Vagina (tissue), 2 donors: ENCODE data around the gene LIFR. TPM values are rescaled to one million over a fixed set of nuclear protein-coding genes. Genes with fewer than 3 reads are reported as not detected.
"Not testable (repeated sequence)": the region's sequence is repeated elsewhere in the genome, so short reads cannot be mapped to it uniquely, and the experiment has no call there.

Experiments used
- DNase-seq, 2 donors: peaks; one replicate each; pipeline ENCODE4 v3.0.0-alpha.2; 2017; ENCODE audit errors: extremely low spot score in 2 of 2
- H3K27ac ChIP-seq: fragments of 200-600 bp; sonication (generic); one replicate; pipeline ENCODE4 v1.5.1; 2019
- H3K27me3 ChIP-seq: fragments of 200-600 bp; sonication (generic); one replicate; pipeline ENCODE4 v1.5.1; 2019
- H3K36me3 ChIP-seq, 2 donors: fragments of 200-600 bp; sonication (generic); one replicate each; pipeline ENCODE4 v1.5.1; 2017 to 2019
- H3K4me1 ChIP-seq: fragments of 200-600 bp; sonication (generic); one replicate; pipeline ENCODE4 v1.5.1; 2019
- H3K4me3 ChIP-seq, 2 donors: fragments of 200-600 bp; sonication (generic); 1 replicate in 1 of 2; 2 replicates in 1 of 2; pipeline ENCODE4 v1.5.1; 2016 to 2019
- H3K9me3 ChIP-seq: fragments of 200-600 bp; sonication (generic); one replicate; pipeline ENCODE4 v1.5.1; 2019
- POLR2A ChIP-seq, 2 donors: fragments of 450-650 bp; IDR thresholded peaks; one replicate each; pipeline ENCODE4 v1.6.1; 2017; ENCODE audit warnings: antibody characterized with exemption in 2 of 2, mild to moderate bottlenecking in 2 of 2, moderate library complexity in 2 of 2
- POLR2AphosphoS5 ChIP-seq, 2 donors: sonication (generic); formaldehyde crosslinking; IDR thresholded peaks; one replicate each; pipeline ENCODE4 v1.9.0; 2017; ENCODE audit warnings: antibody characterized with exemption in 2 of 2, mild to moderate bottlenecking in 2 of 2, low read depth in 1 of 2; ENCODE audit not compliant: insufficient read depth in 1 of 2
- intact Hi-C: fragments of 100-400 bp; cut with DNase I; formaldehyde crosslinking; loops from one replicate; pipeline ENCODE4 v1.15.1; 2023
- total RNA-seq: library from RNA; depleted of rRNA; stranded (reverse); fragments of >200 nt; gene quantifications from one replicate; pipeline ENCODE4 v1.2.3, GENCODE V29; 2016
- TF ChIP-seq, protein P1 (sequence below), 3 experiments: fragments of 450-650 bp in 2 of 3; fragments of 200-600 bp in 1 of 3; sonication (generic) in 1 of 3; IDR thresholded peaks; one replicate each; pipeline ENCODE4 v1.5.1; 2017 to 2019; ENCODE audit warnings: antibody characterized with exemption in 3 of 3, mild to moderate bottlenecking in 2 of 3, moderate library complexity in 2 of 3

The LIFR gene
- total RNA-seq, 1 donor from 2014 or later: 63.3 TPM

DNA sequence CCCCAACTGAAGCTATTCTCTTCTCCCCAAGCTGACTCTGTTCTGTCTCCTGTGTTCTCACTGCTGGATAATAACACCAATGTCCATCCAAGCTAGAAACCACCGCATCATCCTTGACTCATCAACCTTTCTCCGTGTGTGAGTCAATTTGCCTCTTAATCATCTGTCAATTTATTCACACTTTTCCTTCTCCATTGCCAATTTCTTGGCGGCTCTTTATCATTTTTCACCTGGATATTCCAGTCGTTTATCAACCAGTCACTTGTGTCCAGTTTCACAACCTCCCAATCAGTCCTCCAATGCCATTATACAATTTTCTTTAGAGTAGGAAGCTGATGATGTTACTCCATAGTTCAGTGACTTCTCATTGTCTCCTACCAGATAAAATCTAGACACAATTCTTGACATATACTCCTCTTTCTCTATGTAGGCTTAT, 45.4 kb upstream of the LIFR start:
- Histone ChIP-seq H3K27ac (no peak overlapping the region), H3K9me3 (no peaks in the 10 kb centered on the region), H3K4me3 (no peak overlapping the region), H3K4me1 (no peaks in the 10 kb centered on the region), H3K27me3 (no peaks in the 10 kb centered on the region), H3K36me3 (no peaks in the 10 kb centered on the region)
- intact Hi-C loops: no loop called here
- no peak for DNase-seq
- TF ChIP-seq, protein P1, sequence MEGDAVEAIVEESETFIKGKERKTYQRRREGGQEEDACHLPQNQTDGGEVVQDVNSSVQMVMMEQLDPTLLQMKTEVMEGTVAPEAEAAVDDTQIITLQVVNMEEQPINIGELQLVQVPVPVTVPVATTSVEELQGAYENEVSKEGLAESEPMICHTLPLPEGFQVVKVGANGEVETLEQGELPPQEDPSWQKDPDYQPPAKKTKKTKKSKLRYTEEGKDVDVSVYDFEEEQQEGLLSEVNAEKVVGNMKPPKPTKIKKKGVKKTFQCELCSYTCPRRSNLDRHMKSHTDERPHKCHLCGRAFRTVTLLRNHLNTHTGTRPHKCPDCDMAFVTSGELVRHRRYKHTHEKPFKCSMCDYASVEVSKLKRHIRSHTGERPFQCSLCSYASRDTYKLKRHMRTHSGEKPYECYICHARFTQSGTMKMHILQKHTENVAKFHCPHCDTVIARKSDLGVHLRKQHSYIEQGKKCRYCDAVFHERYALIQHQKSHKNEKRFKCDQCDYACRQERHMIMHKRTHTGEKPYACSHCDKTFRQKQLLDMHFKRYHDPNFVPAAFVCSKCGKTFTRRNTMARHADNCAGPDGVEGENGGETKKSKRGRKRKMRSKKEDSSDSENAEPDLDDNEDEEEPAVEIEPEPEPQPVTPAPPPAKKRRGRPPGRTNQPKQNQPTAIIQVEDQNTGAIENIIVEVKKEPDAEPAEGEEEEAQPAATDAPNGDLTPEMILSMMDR (IDR thresholded peaks at IDR 0.05): no peak
- TF ChIP-seq POLR2AphosphoS5 (IDR thresholded peaks at IDR 0.05; ENCODE audit: insufficient read depth in 1 of 2, low read depth in 1 of 2) (no peak), POLR2A (IDR thresholded peaks at IDR 0.05) (no peak)

DNA sequence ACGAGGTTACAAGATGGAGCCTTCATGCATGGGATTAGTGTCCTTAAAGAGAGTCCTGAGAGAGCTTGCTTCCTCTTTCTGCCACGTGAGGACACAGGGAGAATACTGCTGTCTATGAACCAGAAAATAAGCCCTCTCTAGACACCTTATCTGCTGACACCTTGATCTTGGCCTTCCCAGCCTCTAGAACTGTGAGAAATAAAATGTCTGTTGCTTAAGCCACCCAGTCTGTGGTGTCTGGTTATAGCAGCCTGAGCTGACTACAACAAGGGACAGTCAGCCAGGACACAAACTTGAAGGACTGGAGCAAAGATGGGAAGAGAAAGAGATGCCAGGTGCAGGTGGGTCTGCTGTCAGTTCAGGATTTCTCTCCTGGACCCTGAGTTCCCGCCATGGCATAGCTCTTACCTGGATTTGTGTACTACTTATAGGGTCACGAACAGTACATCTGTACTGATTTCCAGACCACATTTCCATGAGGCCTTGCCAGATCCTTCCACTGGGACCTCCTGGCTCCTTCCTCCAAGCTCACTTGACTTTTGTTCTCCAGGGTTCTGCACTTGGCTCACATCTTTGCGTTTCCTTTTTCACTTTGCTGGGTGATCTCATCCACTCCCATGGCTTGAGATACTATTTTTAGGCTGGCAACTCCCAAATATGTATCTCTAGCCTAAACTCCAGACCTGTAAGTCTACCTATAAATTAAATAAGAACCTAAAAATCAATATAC, 44.9 kb upstream of the LIFR start:
- no peak for TF ChIP-seq POLR2A (IDR thresholded peaks at IDR 0.05)
- TF ChIP-seq POLR2AphosphoS5 (IDR thresholded peaks at IDR 0.05; ENCODE audit: insufficient read depth in 1 of 2, low read depth in 1 of 2): peak in 1 of 2 donors; percentile 9
- Histone ChIP-seq H3K4me3 (no peak overlapping the region), H3K27ac (no peak overlapping the region), H3K4me1 (no peaks in the 10 kb centered on the region), H3K9me3 (no peaks in the 10 kb centered on the region), H3K27me3 (no peaks in the 10 kb centered on the region), H3K36me3 (no peaks in the 10 kb centered on the region)
- no peak for DNase-seq
- intact Hi-C loops: no loop called here

DNA sequence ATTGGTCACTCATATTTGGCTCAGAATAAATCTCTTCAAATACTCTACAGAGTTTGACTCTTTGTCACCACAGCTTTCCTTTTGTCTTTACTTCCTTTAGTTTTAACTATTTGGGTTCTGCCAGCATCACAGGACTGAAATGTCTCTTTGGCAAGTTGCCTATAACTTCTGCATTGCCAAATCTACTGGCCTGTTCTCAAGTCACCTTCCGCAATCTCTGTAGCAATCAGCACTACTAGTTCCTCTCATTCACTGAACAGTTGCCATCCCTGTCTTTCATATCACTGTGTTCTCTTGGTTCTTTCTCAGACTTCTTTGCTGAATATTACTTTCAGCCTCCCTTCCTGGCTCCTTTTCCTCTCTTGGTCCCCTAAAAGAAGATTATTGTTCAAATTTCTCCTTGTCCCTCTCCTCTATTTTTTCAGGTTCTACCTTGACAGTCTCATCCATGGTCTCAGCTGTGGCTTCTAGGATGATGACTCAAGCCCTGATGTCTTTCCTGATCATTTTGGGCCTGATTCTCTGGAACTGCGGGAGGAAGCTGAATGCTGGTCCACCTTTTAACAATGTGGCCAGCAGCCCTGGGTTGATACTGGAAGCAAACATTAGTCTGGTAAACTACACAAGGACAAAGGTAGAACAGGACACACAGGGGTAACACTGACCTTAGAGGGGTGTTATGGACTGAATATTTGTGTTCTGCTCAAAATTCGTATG, 44.0 kb upstream of the LIFR start:
- Histone ChIP-seq H3K9me3 (no peaks in the 10 kb centered on the region), H3K4me1 (no peaks in the 10 kb centered on the region), H3K36me3 (no peaks in the 10 kb centered on the region), H3K27me3 (no peaks in the 10 kb centered on the region), H3K4me3 (no peak overlapping the region), H3K27ac (no peak overlapping the region)
- intact Hi-C loops: no loop called here
- DNase-seq: no peak
- TF ChIP-seq, protein P1 (IDR thresholded peaks at IDR 0.05): no peak
- no peak for TF ChIP-seq POLR2A (IDR thresholded peaks at IDR 0.05)
- TF ChIP-seq POLR2AphosphoS5 (IDR thresholded peaks at IDR 0.05; ENCODE audit: insufficient read depth in 1 of 2, low read depth in 1 of 2): no peak

DNA sequence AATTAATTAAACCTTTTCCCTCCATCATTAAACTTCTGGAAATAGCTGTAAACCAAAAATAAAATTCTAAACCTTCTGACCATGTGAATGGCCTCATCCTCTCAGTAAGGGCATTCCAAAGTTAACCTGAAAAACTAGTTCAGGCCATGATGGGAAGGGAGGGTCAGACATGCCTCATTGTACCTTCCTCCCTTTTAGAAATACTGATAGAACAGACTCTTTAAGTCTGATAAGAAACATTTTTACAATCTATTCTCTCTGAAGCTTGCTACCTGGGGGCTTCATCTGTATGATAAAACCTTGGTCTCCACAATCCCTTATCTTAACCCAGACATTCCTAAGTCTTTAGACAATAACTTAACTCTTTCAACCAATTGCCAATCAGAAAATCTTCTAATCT, 43.3 kb upstream of the LIFR start:
- DNase-seq, H3K36me3 ChIP-seq, H3K27ac ChIP-seq, H3K27me3 ChIP-seq, H3K4me1 ChIP-seq, H3K4me3 ChIP-seq, intact Hi-C loops, H3K9me3 ChIP-seq: not testable (repeated sequence)

DNA sequence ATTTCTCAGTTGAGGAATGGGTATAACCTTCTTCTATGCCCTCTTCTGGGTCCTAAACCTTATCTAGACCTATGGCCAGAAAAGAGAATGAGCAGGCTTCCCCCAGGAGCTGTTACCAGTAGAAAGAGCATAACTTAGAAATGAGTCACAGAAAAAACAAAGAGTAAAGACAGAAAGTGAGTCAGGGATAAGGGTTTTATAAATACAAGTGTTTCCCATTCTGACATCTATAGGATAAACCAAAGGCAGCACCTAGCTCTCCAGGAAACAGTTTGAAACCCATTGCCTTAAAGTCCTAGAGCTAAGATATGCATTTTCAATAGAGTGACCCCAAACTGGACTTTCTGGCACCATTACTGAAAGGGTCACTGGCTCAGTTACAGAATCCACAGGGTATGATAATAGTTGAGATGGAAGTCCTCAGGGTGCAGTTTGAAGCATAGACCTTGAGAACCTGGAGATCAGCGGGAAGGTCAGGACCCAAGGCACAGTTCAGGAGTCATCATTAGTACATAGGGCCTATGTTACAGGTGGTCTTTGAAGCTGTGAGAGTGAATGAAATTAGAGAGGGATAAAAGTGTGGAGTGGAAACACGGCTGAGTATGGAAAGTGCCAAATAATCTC, 42.7 kb upstream of the LIFR start:
- no peak overlapping the region for H3K4me3 ChIP-seq
- intact Hi-C loops: no loop called here
- no peak overlapping the region for H3K27ac ChIP-seq

More for the DNA sequence above, 42.7 kb upstream of the LIFR start:
- H3K9me3 ChIP-seq: no peaks in the 10 kb centered on the region
- H3K27me3 ChIP-seq: no peaks in the 10 kb centered on the region
- H3K4me1 ChIP-seq: no peaks in the 10 kb centered on the region
- no peaks in the 10 kb centered on the region for H3K36me3 ChIP-seq
- DNase-seq: no peak
- TF ChIP-seq, protein P1 (IDR thresholded peaks at IDR 0.05): no peak
- TF ChIP-seq POLR2A (IDR thresholded peaks at IDR 0.05) (no peak), POLR2AphosphoS5 (IDR thresholded peaks at IDR 0.05; ENCODE audit: insufficient read depth in 1 of 2, low read depth in 1 of 2) (no peak)
